ENCODE data around the gene NEK7.
"Not testable (repeated sequence)": the region's sequence is repeated elsewhere in the genome, so short reads cannot be mapped to it uniquely, and the experiment has no call there.

Gene NEK7

DNA sequence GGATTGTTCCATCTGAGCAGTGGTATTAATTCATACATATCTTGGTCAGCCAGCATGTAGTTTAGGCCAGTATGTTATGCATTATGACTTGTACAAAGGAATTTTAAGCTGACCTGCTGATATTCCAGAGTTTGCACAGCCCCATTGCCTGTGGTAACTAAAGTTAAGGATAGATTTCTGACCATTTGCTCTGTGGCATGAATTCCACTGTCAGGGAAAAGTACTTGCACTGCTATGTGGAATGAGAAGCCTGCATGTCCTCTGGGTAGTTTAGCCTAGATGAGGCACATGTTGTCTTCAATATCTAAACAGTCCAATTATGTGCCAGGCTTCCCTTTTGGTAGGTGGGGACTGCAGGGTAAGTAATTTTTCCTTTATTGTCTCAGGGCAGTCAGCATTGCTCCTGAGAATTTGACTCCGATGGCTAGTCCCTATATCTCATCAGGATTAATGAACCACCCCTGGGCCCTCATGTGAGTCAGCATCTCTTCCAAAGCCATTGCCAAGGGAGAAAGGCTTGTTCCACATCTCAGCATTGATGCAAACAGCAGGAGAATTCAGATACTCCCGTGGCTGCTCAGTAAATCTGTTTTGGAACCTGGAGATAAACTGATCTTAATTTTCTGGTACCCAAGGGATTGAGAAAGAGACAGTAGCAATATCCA is 30.2 kb downstream of the NEK7 start:
- Histone ChIP-seq H3K4me3 (ENCODE audit: low read depth, low read length) (no peak overlapping the region), H3K27me3 (ENCODE audit: control insufficient read depth, insufficient read depth, low read length) (no peaks in the 10 kb centered on the region), H3K27ac (ENCODE audit: low read depth, low read length) (no peak overlapping the region), H3K9ac (ENCODE audit: low read length) (no peak overlapping the region), H3K9me3 (ENCODE audit: control insufficient read depth, insufficient read depth, low read depth, low read length) (no peaks in the 10 kb centered on the region), H3K36me3 (ENCODE audit: control insufficient read depth, insufficient read depth, low read length) (no peaks in the 10 kb centered on the region), H3K4me1 (ENCODE audit: control insufficient read depth, insufficient read depth, low read length) (peaks cover 4% of the 10 kb centered on the region; the same call in 1 of the 2 replicates)

GRCh38 chr1:198187973-198188588 is 31.3 kb downstream of the NEK7 start:
- no peak overlapping the region for H3K4me3 ChIP-seq (ENCODE audit: low read depth, low read length)
- H3K9ac ChIP-seq (ENCODE audit: low read length): no peak overlapping the region
- H3K4me1 ChIP-seq (ENCODE audit: control insufficient read depth, insufficient read depth, low read length): peaks cover 4% of the 10 kb centered on the region; the same call in 1 of the 2 replicates
- H3K9me3 ChIP-seq (ENCODE audit: control insufficient read depth, insufficient read depth, low read depth, low read length): no peaks in the 10 kb centered on the region
- no peaks in the 10 kb centered on the region for H3K36me3 ChIP-seq (ENCODE audit: control insufficient read depth, insufficient read depth, low read length)
- H3K27ac ChIP-seq (ENCODE audit: low read depth, low read length): no peak overlapping the region
- H3K27me3 ChIP-seq (ENCODE audit: control insufficient read depth, insufficient read depth, low read length): no peaks in the 10 kb centered on the region

- Histone ChIP-seq H3K36me3 (ENCODE audit: control insufficient read depth, insufficient read depth, low read length) (no peaks in the 10 kb centered on the region), H3K27me3 (ENCODE audit: control insufficient read depth, insufficient read depth, low read length) (no peaks in the 10 kb centered on the region), H3K27ac (ENCODE audit: low read depth, low read length) (no peak overlapping the region), H3K4me3 (ENCODE audit: low read depth, low read length) (no peak overlapping the region), H3K4me1 (ENCODE audit: control insufficient read depth, insufficient read depth, low read length) (peaks cover 4% of the 10 kb centered on the region; the same call in 1 of the 2 replicates), H3K9ac (ENCODE audit: low read length) (no peak overlapping the region), H3K9me3 (ENCODE audit: control insufficient read depth, insufficient read depth, low read depth, low read length) (no peaks in the 10 kb centered on the region)
These were observed 34.3 kb downstream of the NEK7 start for GRCh38 chr1:198191117-198191516.

GRCh38 chr1:198193871-198194270 is 37.1 kb downstream of the NEK7 start:
- H3K4me1 ChIP-seq (ENCODE audit: control insufficient read depth, insufficient read depth, low read length); H3K27ac ChIP-seq (ENCODE audit: low read depth, low read length); H3K27me3 ChIP-seq (ENCODE audit: control insufficient read depth, insufficient read depth, low read length); H3K9ac ChIP-seq (ENCODE audit: low read length); H3K9me3 ChIP-seq (ENCODE audit: control insufficient read depth, insufficient read depth, low read depth, low read length); H3K36me3 ChIP-seq (ENCODE audit: control insufficient read depth, insufficient read depth, low read length); H3K4me3 ChIP-seq (ENCODE audit: low read depth, low read length): not testable (repeated sequence)

GRCh38 chr1:198196630-198197029 is 39.8 kb downstream of the NEK7 start:
- Histone ChIP-seq H3K9me3 (ENCODE audit: control insufficient read depth, insufficient read depth, low read depth, low read length) (no peaks in the 10 kb centered on the region), H3K9ac (ENCODE audit: low read length) (no peak overlapping the region), H3K27me3 (ENCODE audit: control insufficient read depth, insufficient read depth, low read length) (no peaks in the 10 kb centered on the region), H3K4me3 (ENCODE audit: low read depth, low read length) (no peak overlapping the region), H3K4me1 (ENCODE audit: control insufficient read depth, insufficient read depth, low read length) (no peaks in the 10 kb centered on the region), H3K36me3 (ENCODE audit: control insufficient read depth, insufficient read depth, low read length) (no peaks in the 10 kb centered on the region), H3K27ac (ENCODE audit: low read depth, low read length) (no peak overlapping the region)

DNA sequence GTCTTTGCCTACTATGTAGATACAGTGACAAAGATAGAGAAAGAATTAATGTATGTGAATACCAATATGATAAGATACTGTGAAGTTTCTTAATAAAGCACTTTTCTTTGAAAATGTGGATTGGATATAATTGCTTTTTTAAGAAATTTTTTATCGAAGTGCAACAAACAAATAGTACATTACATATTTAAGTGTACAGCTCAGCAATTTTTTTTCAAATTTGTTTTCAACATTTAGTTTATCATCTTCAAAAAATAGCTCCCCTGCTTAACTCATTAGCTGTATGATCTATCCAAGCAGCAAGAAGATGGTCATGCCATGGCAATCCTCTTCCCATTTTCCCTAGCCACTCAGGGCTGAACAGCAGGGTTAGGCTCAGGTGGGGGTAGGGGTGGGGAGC is 40.5 kb downstream of the NEK7 start:
- H3K4me1 ChIP-seq (ENCODE audit: control insufficient read depth, insufficient read depth, low read length): no peaks in the 10 kb centered on the region
- no peak overlapping the region for H3K4me3 ChIP-seq (ENCODE audit: low read depth, low read length)
- no peak overlapping the region for H3K9ac ChIP-seq (ENCODE audit: low read length)
- H3K9me3 ChIP-seq (ENCODE audit: control insufficient read depth, insufficient read depth, low read depth, low read length): no peaks in the 10 kb centered on the region
- H3K27ac ChIP-seq (ENCODE audit: low read depth, low read length): no peak overlapping the region
- H3K36me3 ChIP-seq (ENCODE audit: control insufficient read depth, insufficient read depth, low read length): no peaks in the 10 kb centered on the region
- H3K27me3 ChIP-seq (ENCODE audit: control insufficient read depth, insufficient read depth, low read length): no peaks in the 10 kb centered on the region

DNA sequence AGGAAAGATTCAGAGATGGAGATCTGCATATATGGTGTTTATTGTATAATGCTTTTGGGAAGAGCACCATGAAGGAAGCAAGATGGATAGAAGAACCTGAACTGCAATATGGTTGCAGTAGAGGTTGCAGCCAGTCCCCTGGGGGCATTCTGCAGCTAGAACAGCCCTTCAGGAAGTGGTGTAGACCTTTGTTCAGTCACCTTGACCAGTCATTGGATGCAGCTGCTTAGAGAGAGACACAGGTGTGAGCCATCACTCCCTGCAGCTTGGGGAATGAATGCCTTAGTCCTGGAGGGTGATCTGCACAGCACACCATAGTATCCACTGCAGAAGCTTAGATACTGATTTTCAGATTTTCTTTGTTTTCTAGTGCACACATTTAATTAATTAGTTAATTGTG is 42.3 kb downstream of the NEK7 start:
- Histone ChIP-seq H3K9me3 (ENCODE audit: control insufficient read depth, insufficient read depth, low read depth, low read length) (no peaks in the 10 kb centered on the region), H3K36me3 (ENCODE audit: control insufficient read depth, insufficient read depth, low read length) (no peaks in the 10 kb centered on the region), H3K27me3 (ENCODE audit: control insufficient read depth, insufficient read depth, low read length) (no peaks in the 10 kb centered on the region), H3K27ac (ENCODE audit: low read depth, low read length) (no peak overlapping the region), H3K4me3 (ENCODE audit: low read depth, low read length) (no peak overlapping the region), H3K4me1 (ENCODE audit: control insufficient read depth, insufficient read depth, low read length) (no peaks in the 10 kb centered on the region), H3K9ac (ENCODE audit: low read length) (no peak overlapping the region)

GRCh38 chr1:198201956-198202784 is 45.4 kb downstream of the NEK7 start:
- H3K27me3 ChIP-seq (ENCODE audit: control insufficient read depth, insufficient read depth, low read length): no peaks in the 10 kb centered on the region
- no peak overlapping the region for H3K27ac ChIP-seq (ENCODE audit: low read depth, low read length)
- no peaks in the 10 kb centered on the region for H3K9me3 ChIP-seq (ENCODE audit: control insufficient read depth, insufficient read depth, low read depth, low read length)
- no peak overlapping the region for H3K9ac ChIP-seq (ENCODE audit: low read length)
- H3K4me3 ChIP-seq (ENCODE audit: low read depth, low read length): no peak overlapping the region
- H3K36me3 ChIP-seq (ENCODE audit: control insufficient read depth, insufficient read depth, low read length): no peaks in the 10 kb centered on the region
- H3K4me1 ChIP-seq (ENCODE audit: control insufficient read depth, insufficient read depth, low read length): no peaks in the 10 kb centered on the region

GRCh38 chr1:198203434-198203833 is 46.6 kb downstream of the NEK7 start:
- Histone ChIP-seq H3K4me1 (ENCODE audit: control insufficient read depth, insufficient read depth, low read length) (no peaks in the 10 kb centered on the region), H3K9ac (ENCODE audit: low read length) (no peak overlapping the region), H3K27me3 (ENCODE audit: control insufficient read depth, insufficient read depth, low read length) (no peaks in the 10 kb centered on the region), H3K9me3 (ENCODE audit: control insufficient read depth, insufficient read depth, low read depth, low read length) (no peaks in the 10 kb centered on the region), H3K27ac (ENCODE audit: low read depth, low read length) (no peak overlapping the region), H3K36me3 (ENCODE audit: control insufficient read depth, insufficient read depth, low read length) (no peaks in the 10 kb centered on the region), H3K4me3 (ENCODE audit: low read depth, low read length) (no peak overlapping the region)

DNA sequence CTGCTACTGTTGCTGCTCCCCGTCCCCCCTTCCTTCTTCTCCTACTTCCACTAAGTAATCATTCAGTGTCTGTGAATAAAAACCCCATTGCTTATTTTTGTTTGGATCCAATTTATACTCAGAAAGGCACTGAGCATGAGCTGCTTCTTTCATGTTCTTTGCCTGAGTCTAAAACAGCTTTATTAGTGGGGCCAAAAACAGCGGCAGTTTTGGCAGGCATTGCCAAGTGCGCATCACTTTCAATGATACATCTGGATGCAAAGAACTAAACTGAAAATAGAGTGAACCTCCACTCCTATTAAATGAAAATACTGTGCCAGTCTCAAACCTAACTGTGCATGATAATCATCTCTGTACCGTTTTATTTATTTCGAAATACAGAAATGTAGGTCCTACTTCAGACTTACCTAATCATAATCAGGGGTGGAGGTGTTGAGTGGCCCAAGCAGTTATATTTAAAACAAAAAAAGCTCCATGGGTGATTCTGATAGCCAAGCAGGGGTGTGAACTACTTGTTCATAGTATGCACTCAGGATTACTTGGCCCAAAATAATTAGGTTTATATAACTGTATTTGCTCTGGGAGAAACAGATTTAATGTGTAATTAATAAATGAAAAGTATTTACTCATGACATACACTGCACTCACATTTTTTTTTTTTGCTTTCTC is 48.4 kb downstream of the NEK7 start:
- Histone ChIP-seq H3K27me3 (ENCODE audit: control insufficient read depth, insufficient read depth, low read length) (no peaks in the 10 kb centered on the region), H3K9ac (ENCODE audit: low read length) (no peak overlapping the region), H3K4me1 (ENCODE audit: control insufficient read depth, insufficient read depth, low read length) (no peaks in the 10 kb centered on the region), H3K9me3 (ENCODE audit: control insufficient read depth, insufficient read depth, low read depth, low read length) (no peaks in the 10 kb centered on the region), H3K27ac (ENCODE audit: low read depth, low read length) (no peak overlapping the region), H3K4me3 (ENCODE audit: low read depth, low read length) (no peak overlapping the region), H3K36me3 (ENCODE audit: control insufficient read depth, insufficient read depth, low read length) (no peaks in the 10 kb centered on the region)

DNA sequence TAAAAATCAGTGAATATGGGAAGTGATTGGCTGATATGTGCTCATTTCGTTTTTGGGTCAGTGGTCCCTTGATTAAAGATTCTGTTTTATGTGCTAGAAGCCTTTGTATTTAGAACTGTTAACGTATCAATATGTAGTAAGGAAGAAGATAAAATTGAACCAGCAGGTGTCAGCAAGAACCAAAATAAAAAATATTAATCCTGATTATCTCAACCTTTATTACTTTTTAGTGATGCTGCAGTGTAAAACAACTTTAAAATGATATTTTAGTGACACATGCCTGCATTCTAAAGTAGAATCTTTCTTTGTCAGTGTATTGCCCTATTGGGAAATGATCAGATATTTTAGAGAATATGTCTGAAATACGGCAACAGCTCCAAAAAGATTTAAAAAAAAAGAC is 49.5 kb downstream of the NEK7 start:
- Histone ChIP-seq H3K27me3 (ENCODE audit: control insufficient read depth, insufficient read depth, low read length) (no peaks in the 10 kb centered on the region), H3K9ac (ENCODE audit: low read length) (no peak overlapping the region), H3K4me3 (ENCODE audit: low read depth, low read length) (no peak overlapping the region), H3K36me3 (ENCODE audit: control insufficient read depth, insufficient read depth, low read length) (no peaks in the 10 kb centered on the region), H3K4me1 (ENCODE audit: control insufficient read depth, insufficient read depth, low read length) (no peaks in the 10 kb centered on the region), H3K27ac (ENCODE audit: low read depth, low read length) (no peak overlapping the region), H3K9me3 (ENCODE audit: control insufficient read depth, insufficient read depth, low read depth, low read length) (no peaks in the 10 kb centered on the region)
